GM12873 (cell line): Measurements from ENCODE around the gene TNXB.

Experiments used
- CTCF ChIP-seq: IDR thresholded peaks from 2 replicates; pipeline ENCODE4 v1.5.1; 2012; ENCODE audit warnings: low read depth, mild to moderate bottlenecking, moderate library complexity, low read length, control low read depth; ENCODE audit not compliant: insufficient read depth; ENCODE audit errors: missing control alignments

TNXB gene

GRCh38 chr6:32109114-32109764 lies at the start of gene TNXB:
TNXB (minus strand) TSS chr6:32109338; CDS start chr6:32098198, 11,140 bp downstream.
- TF ChIP-seq CTCF = no peak

GRCh38 chr6:32158052-32158451 lies 48.9 kb upstream of the TNXB start:
- no peak for TF ChIP-seq CTCF

- no peak for TF ChIP-seq CTCF
Measured at GRCh38 chr6:32156891-32157290, 47.8 kb upstream of the TNXB start.

GRCh38 chr6:32154514-32155161 lies 45.5 kb upstream of the TNXB start:
- TF ChIP-seq CTCF = peak; percentile 65

- peak; percentile 3 for TF ChIP-seq CTCF
Measured at GRCh38 chr6:32153564-32154513, 44.7 kb upstream of the TNXB start, which contains the start of gene PPT2. PPT2 (plus strand) TSS chr6:32154141; CDS start chr6:32154595, 454 bp downstream.

GRCh38 chr6:32152769-32153563 lies 43.8 kb upstream of the TNXB start:
- TF ChIP-seq CTCF = no peak
